GM18505 (cell line): ENCODE measurements around the gene PHEX.

Experiments used
- ATAC-seq: cut with Tn5 transposase; IDR thresholded peaks from one replicate; pipeline ENCODE4 v1.9.1; 2021; ENCODE audit not compliant: unreplicated experiment
- POLR2A ChIP-seq: IDR thresholded peaks from 4 replicates; pipeline ENCODE4 v1.6.1; 2011; ENCODE audit warnings: borderline replicate concordance; ENCODE audit not compliant: insufficient read depth, insufficient read length; ENCODE audit errors: extremely low read depth

The PHEX gene

GRCh38 chrX:22024577-22024976 lies 7.5 kb upstream of the PHEX start:
- no peak for ATAC-seq
- no peak for TF ChIP-seq POLR2A

GRCh38 chrX:22025751-22026150 lies 6.4 kb upstream of the PHEX start:
- ATAC-seq: no peak
- no peak for TF ChIP-seq POLR2A

- no peak for TF ChIP-seq POLR2A
- no peak for ATAC-seq
These were observed 5.4 kb upstream of the PHEX start for GRCh38 chrX:22026731-22027130.

GRCh38 chrX:22032506-22032905 lies 381 bp downstream of the PHEX start:
- TF ChIP-seq POLR2A: no peak
- no peak for ATAC-seq

GRCh38 chrX:22033818-22034217 lies 1.7 kb downstream of the PHEX start:
- TF ChIP-seq POLR2A: no peak

GRCh38 chrX:22035236-22035635 lies 3.1 kb downstream of the PHEX start:
- ATAC-seq: no peak
- TF ChIP-seq POLR2A: no peak

More at GRCh38 chrX:22033818-22034217, 1.7 kb downstream of the PHEX start:
- no peak for ATAC-seq

GRCh38 chrX:22037225-22037624 lies 5.1 kb downstream of the PHEX start:
- no peak for ATAC-seq
- no peak for TF ChIP-seq POLR2A

- no peak for ATAC-seq
- no peak for TF ChIP-seq POLR2A
These were observed 5.9 kb downstream of the PHEX start for GRCh38 chrX:22037911-22038537.

- no peak for TF ChIP-seq POLR2A
- no peak for ATAC-seq
These were observed 7.4 kb downstream of the PHEX start for GRCh38 chrX:22039541-22039940.

GRCh38 chrX:22040184-22040583 lies 8.1 kb downstream of the PHEX start:
- ATAC-seq: no peak
- TF ChIP-seq POLR2A: no peak

GRCh38 chrX:22041907-22042530 lies 9.9 kb downstream of the PHEX start:
- no peak for ATAC-seq
- no peak for TF ChIP-seq POLR2A

GRCh38 chrX:22043872-22044271 lies 11.7 kb downstream of the PHEX start:
- no peak for ATAC-seq
- TF ChIP-seq POLR2A: no peak

- TF ChIP-seq POLR2A: no peak
- ATAC-seq: no peak
These were observed 15.3 kb downstream of the PHEX start for GRCh38 chrX:22047468-22047867.

- TF ChIP-seq POLR2A: no peak
- ATAC-seq: no peak
These were observed 21.4 kb downstream of the PHEX start for GRCh38 chrX:22053481-22053880.
